Thyroid gland (tissue), 4 donors: Measurements from ENCODE around the gene CRK.

ENCODE experiments used
- POLR2A ChIP-seq, 2 donors: fragments of 450-650 bp; IDR thresholded peaks; one replicate each; pipeline ENCODE4 v1.6.1; 2017; ENCODE audit warnings: antibody characterized with exemption in 2 of 2, mild to moderate bottlenecking in 2 of 2, moderate library complexity in 1 of 2
- TF ChIP-seq, protein P1 (sequence below), 6 experiments: fragments of 200-600 bp in 3 of 6; fragments of 450-650 bp in 3 of 6; sonication (generic) in 3 of 6; IDR thresholded peaks; one replicate each; pipeline ENCODE4 v1.5.1; 2016 to 2019; ENCODE audit warnings: antibody characterized with exemption in 6 of 6, mild to moderate bottlenecking in 2 of 6, inconsistent platforms in 1 of 6, moderate library complexity in 1 of 6

DNA sequence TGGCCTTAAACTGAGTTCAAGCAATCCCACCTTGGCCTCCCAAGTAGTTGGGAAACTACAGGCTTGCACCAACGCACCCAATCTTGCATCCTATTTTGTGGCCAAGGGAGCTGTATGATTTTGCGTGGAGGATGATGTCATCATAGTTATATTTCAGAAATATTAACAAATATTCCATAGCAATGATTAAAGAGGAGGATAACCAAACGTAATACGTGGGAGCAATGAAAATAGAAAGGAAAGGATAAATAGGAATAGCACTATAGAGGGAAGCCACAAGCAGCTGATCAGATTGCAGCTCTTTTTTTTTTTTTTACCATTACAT lies 53.8 kb downstream of the CRK start:
- TF ChIP-seq, protein P1, sequence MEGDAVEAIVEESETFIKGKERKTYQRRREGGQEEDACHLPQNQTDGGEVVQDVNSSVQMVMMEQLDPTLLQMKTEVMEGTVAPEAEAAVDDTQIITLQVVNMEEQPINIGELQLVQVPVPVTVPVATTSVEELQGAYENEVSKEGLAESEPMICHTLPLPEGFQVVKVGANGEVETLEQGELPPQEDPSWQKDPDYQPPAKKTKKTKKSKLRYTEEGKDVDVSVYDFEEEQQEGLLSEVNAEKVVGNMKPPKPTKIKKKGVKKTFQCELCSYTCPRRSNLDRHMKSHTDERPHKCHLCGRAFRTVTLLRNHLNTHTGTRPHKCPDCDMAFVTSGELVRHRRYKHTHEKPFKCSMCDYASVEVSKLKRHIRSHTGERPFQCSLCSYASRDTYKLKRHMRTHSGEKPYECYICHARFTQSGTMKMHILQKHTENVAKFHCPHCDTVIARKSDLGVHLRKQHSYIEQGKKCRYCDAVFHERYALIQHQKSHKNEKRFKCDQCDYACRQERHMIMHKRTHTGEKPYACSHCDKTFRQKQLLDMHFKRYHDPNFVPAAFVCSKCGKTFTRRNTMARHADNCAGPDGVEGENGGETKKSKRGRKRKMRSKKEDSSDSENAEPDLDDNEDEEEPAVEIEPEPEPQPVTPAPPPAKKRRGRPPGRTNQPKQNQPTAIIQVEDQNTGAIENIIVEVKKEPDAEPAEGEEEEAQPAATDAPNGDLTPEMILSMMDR (IDR thresholded peaks at IDR 0.05): no peak
- TF ChIP-seq POLR2A (IDR thresholded peaks at IDR 0.05): no peak
